ENCODE results near the gene MZT2A. TPM values are rescaled to one million over a fixed set of nuclear protein-coding genes. Genes with fewer than 3 reads are reported as not detected.
"Not testable (repeated sequence)": the region's sequence is repeated elsewhere in the genome, so short reads cannot be mapped to it uniquely, and the experiment has no call there.

Gene MZT2A
- total RNA-seq, 1 donor from 2014 or later, result 46.5 TPM

GRCh38 chr2:131509615-131510014, 17.4 kb upstream of the MZT2A start:
- H3K36me3 ChIP-seq, result peaks cover 40% of the 10 kb centered on the region
- no peaks in the 10 kb centered on the region for H3K27me3 ChIP-seq
- no peak for DNase-seq
- TF ChIP-seq, protein P1, sequence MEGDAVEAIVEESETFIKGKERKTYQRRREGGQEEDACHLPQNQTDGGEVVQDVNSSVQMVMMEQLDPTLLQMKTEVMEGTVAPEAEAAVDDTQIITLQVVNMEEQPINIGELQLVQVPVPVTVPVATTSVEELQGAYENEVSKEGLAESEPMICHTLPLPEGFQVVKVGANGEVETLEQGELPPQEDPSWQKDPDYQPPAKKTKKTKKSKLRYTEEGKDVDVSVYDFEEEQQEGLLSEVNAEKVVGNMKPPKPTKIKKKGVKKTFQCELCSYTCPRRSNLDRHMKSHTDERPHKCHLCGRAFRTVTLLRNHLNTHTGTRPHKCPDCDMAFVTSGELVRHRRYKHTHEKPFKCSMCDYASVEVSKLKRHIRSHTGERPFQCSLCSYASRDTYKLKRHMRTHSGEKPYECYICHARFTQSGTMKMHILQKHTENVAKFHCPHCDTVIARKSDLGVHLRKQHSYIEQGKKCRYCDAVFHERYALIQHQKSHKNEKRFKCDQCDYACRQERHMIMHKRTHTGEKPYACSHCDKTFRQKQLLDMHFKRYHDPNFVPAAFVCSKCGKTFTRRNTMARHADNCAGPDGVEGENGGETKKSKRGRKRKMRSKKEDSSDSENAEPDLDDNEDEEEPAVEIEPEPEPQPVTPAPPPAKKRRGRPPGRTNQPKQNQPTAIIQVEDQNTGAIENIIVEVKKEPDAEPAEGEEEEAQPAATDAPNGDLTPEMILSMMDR (IDR thresholded peaks at IDR 0.05), result no peak
- no peaks in the 10 kb centered on the region for H3K9me3 ChIP-seq
- ATAC-seq, result no peak
- H3K4me3 ChIP-seq, result no peak overlapping the region
- intact Hi-C loops (cut with DNase I), result no loop called here
- H3K27ac ChIP-seq, result no peak overlapping the region
- H3K4me1 ChIP-seq, result no peaks in the 10 kb centered on the region

GRCh38 chr2:131504082-131504750, 12.0 kb upstream of the MZT2A start:
- intact Hi-C loops (cut with DNase I); ATAC-seq: not testable (repeated sequence)

DNA sequence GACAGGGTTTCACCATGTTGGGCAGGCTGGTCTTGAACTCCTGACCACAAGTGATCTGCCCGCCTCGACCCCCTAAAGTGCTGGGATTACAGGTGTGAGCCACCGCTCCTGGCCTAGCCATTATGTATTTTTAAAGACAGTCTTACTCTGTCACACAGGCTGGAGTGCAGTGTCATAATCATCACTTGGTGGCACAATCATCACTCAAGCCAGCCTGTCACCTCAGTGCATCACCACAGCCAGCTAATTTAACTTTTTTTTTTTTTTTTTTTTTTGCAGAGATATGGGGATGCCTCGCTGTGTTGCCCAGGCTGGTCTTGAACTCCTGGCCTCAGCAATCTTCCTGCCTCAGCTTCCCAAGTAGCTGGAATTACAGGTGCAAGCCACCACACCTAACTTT, 11.4 kb upstream of the MZT2A start:
- H3K4me1 ChIP-seq; H3K27ac ChIP-seq; ATAC-seq; H3K4me3 ChIP-seq; DNase-seq; H3K27me3 ChIP-seq; intact Hi-C loops (cut with DNase I); H3K9me3 ChIP-seq: not testable (repeated sequence)
- H3K36me3 ChIP-seq, result peaks cover 66% of the 10 kb centered on the region

More at GRCh38 chr2:131504082-131504750, 12.0 kb upstream of the MZT2A start:
- H3K27me3 ChIP-seq, H3K9me3 ChIP-seq, H3K4me3 ChIP-seq, H3K4me1 ChIP-seq, H3K27ac ChIP-seq, DNase-seq: not testable (repeated sequence)
- H3K36me3 ChIP-seq, result peaks cover 66% of the 10 kb centered on the region

GRCh38 chr2:131498321-131498973, 6.2 kb upstream of the MZT2A start:
- peaks cover 32% of the 10 kb centered on the region for H3K36me3 ChIP-seq
- H3K27me3 ChIP-seq; DNase-seq; H3K4me3 ChIP-seq; H3K27ac ChIP-seq; intact Hi-C loops (cut with DNase I); H3K9me3 ChIP-seq; ATAC-seq: not testable (repeated sequence)
- H3K4me1 ChIP-seq, result peaks cover 13% of the 10 kb centered on the region

GRCh38 chr2:131495506-131495905, 3.3 kb upstream of the MZT2A start:
- DNase-seq, result not testable (repeated sequence)

GRCh38 chr2:131493199-131493968, 1.2 kb upstream of the MZT2A start:
- H3K27me3 ChIP-seq, result no peaks in the 10 kb centered on the region
- ATAC-seq (peak; percentile 27), DNase-seq (no peak)
- H3K4me1 ChIP-seq, result peaks cover 21% of the 10 kb centered on the region
- TF ChIP-seq, protein P1 (IDR thresholded peaks at IDR 0.05), result no peak
- peak overlapping the region; percentile 77 for H3K4me3 ChIP-seq
- no peaks in the 10 kb centered on the region for H3K36me3 ChIP-seq
- no peaks in the 10 kb centered on the region for H3K9me3 ChIP-seq
- intact Hi-C loops (cut with DNase I), result no loop called here
- H3K27ac ChIP-seq, result peak overlapping the region; percentile 91

More at GRCh38 chr2:131495506-131495905, 3.3 kb upstream of the MZT2A start:
- H3K9me3 ChIP-seq; H3K27me3 ChIP-seq; ATAC-seq; intact Hi-C loops (cut with DNase I); H3K27ac ChIP-seq; H3K4me3 ChIP-seq: not testable (repeated sequence)
- Histone ChIP-seq H3K36me3 (peaks cover 16% of the 10 kb centered on the region), H3K4me1 (peaks cover 20% of the 10 kb centered on the region)

- intact Hi-C loops (cut with DNase I), result no loop called here
- peak; percentile 90 for ATAC-seq
Observed at GRCh38 chr2:131492418-131493198, 411 bp upstream of the MZT2A start.

DNA sequence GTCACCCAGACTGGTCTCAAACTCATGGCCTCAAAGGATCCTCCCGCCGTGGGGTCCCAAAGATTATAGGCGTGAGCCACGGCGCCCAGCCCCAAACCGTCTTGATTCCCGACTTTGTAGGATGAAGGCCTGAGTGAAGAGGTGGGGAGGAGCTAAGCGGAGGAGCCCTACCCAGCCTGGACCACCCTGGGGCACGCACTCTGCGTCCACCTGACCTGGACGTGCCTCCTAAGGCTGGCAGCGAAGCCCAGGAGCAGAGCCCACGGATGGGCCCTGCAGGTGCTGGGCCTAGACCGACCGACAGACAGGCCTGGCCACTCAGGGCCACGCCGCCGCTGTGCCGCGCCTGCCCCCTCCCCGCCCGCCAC, 744 bp downstream of the MZT2A start:
- peaks cover 21% of the 10 kb centered on the region for H3K4me1 ChIP-seq
- H3K27ac ChIP-seq; H3K27me3 ChIP-seq; intact Hi-C loops (cut with DNase I); H3K36me3 ChIP-seq; DNase-seq; H3K9me3 ChIP-seq: not testable (repeated sequence)
- peak; percentile 21 for ATAC-seq
- H3K4me3 ChIP-seq, result peak overlapping the region; percentile 77

More at GRCh38 chr2:131492418-131493198, 411 bp upstream of the MZT2A start:
- TF ChIP-seq, protein P1 (IDR thresholded peaks at IDR 0.05), result peak; percentile 67
- Histone ChIP-seq H3K27me3 (no peaks in the 10 kb centered on the region), H3K27ac (peak overlapping the region; percentile 91), H3K4me3 (peak overlapping the region; percentile 77), H3K9me3 (no peaks in the 10 kb centered on the region), H3K4me1 (peaks cover 21% of the 10 kb centered on the region), H3K36me3 (no peaks in the 10 kb centered on the region)
- peak; percentile 97 for DNase-seq

DNA sequence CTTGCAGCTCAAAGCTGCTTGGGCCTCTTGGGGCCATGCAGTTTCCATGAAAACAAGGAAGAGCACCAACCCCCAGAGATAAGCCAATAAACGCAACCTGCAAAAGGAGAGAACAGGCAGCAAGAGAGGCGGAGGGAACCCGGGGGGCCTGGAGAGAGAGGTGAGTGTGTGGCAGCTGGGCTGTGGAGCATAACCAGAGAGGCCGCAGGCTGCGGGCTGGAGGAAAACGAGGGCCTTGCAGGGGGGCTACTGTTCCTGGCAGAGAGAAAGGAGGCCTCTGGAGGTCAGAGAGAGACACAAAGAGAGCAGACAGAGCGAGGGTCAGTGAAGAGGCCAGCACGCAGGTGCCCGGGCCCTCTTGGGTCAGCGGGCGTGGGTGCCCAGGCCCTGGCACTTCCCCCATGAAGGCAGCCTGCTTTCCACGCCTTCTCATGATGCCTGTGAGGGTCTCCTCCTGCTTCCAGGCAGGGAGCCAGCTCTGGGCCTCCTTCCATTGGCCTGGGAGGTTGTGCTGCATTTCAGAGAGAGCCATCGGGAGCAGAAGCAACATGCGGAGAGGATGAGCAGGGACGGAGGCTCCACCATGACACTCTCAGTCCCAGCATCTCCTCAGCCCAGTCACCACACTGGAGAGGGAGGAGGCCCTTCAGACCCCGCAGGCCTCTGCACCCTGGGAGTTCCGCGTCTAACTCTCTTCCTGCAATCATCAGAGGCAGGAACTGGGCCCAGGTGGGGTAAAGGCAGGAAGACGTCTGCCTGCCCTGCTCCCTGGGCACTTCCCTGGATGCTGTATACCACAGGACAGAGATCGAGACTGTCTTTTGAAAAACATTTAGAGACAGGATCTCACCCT, 1.4 kb downstream of the MZT2A start:
- DNase-seq; H3K27ac ChIP-seq; ATAC-seq; H3K27me3 ChIP-seq; H3K9me3 ChIP-seq; intact Hi-C loops (cut with DNase I); H3K36me3 ChIP-seq: not testable (repeated sequence)
- peak overlapping the region; percentile 77 for H3K4me3 ChIP-seq
- peaks cover 21% of the 10 kb centered on the region for H3K4me1 ChIP-seq

Measured in upper lobe of right lung (tissue), 1 donor.